Panc1 (cell line): Measurements from ENCODE around the gene BRAP.

Source experiments
- POLR2AphosphoS5 ChIP-seq: IDR thresholded peaks from 2 replicates; pipeline ENCODE4 v1.6.1; 2012; ENCODE audit warnings: mild to moderate bottlenecking, low read depth, low read length, moderate library complexity
- REST ChIP-seq, 2 experiments: IDR thresholded peaks; 2 replicates each; pipeline ENCODE4 v1.6.1; 2011 to 2012; ENCODE audit warnings: low read depth in 2 of 2, control low read depth in 1 of 2, low read length in 1 of 2, mild to moderate bottlenecking in 1 of 2, moderate library complexity in 1 of 2; ENCODE audit not compliant: insufficient read depth in 1 of 2
- TCF7L2 ChIP-seq: IDR thresholded peaks from 2 replicates; pipeline ENCODE4 v1.6.1; 2011; ENCODE audit warnings: mild to moderate bottlenecking, low read depth, low read length, inconsistent platforms
- TF ChIP-seq, protein P1 (sequence below): fragments of 450-650 bp; IDR thresholded peaks from 2 replicates; pipeline ENCODE4 v1.5.1; 2017; ENCODE audit warnings: mild to moderate bottlenecking

GRCh38 chr12:111635524-111635923, 50.2 kb downstream of the BRAP start:
- TF ChIP-seq, protein P1, sequence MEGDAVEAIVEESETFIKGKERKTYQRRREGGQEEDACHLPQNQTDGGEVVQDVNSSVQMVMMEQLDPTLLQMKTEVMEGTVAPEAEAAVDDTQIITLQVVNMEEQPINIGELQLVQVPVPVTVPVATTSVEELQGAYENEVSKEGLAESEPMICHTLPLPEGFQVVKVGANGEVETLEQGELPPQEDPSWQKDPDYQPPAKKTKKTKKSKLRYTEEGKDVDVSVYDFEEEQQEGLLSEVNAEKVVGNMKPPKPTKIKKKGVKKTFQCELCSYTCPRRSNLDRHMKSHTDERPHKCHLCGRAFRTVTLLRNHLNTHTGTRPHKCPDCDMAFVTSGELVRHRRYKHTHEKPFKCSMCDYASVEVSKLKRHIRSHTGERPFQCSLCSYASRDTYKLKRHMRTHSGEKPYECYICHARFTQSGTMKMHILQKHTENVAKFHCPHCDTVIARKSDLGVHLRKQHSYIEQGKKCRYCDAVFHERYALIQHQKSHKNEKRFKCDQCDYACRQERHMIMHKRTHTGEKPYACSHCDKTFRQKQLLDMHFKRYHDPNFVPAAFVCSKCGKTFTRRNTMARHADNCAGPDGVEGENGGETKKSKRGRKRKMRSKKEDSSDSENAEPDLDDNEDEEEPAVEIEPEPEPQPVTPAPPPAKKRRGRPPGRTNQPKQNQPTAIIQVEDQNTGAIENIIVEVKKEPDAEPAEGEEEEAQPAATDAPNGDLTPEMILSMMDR, result no peak
- TF ChIP-seq TCF7L2 (no peak), REST (IDR thresholded peaks at IDR 0.05; ENCODE audit: insufficient read depth in 1 of 2, low read depth in 2 of 2, low read length in 1 of 2) (no peak), POLR2AphosphoS5 (no peak)
